Activated CD4-positive, alpha-beta T cell treated with anti-CD3 and anti-CD28 coated beads, Interleukin-2, Interleukin-4, amounts not matched to agents 100 ng/mL and 50 ng/mL, durations not matched to agents 16 hours and 8 hours (primary cell): ENCODE data around the gene GOLM1.

ENCODE experiments used
- DNase-seq: peaks from one replicate; pipeline ENCODE4 v3.0.0-alpha.2; 2020; ENCODE audit warnings: low spot score

The GOLM1 gene

DNA sequence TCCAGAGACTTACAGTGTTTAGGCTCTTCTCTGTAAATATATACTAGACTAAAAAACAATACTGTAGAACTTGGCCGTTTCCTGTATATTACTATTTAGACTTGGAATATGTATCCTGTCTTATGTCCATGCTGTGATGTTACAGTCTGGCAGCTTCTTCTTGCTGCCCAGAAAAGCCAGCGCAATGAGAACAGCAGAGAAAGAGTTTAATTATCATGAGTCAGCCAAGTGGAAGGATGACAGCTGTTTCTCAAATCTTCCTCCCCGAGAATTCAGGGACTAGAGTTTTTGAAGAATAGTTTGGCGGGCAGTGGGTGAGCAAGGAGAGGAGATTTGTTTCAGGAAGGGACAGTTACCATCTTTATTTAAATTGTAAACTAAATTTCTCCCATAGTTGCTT lies 120.9 kb downstream of the GOLM1 start:
- DNase-seq = no peak
